PC-9 (cell line): ENCODE measurements around the gene CD86.

Experiments used
- CTCF ChIP-seq: fragments of 200-600 bp; sonication (generic); conservative IDR thresholded peaks from 2 replicates; pipeline ENCODE4 v1.6.1; 2017; ENCODE audit warnings: mixed run types, antibody characterized with exemption, mild to moderate bottlenecking, moderate library complexity
- EZH2 ChIP-seq: fragments of 200-600 bp; sonication (generic); IDR thresholded peaks from 2 replicates; pipeline ENCODE4 v1.8.0; 2017; ENCODE audit warnings: antibody characterized with exemption, low read depth

- TF ChIP-seq CTCF (no peak), EZH2 (no peak)
Observed at GRCh38 chr3:122030381-122031122, 24.6 kb upstream of the CD86 start.
